Medulla oblongata (tissue), 1 donor: ENCODE data around the gene LYSMD2.

Experiments
- DNase-seq: peaks from one replicate; pipeline ENCODE4 v3.0.0-alpha.2; 2015; ENCODE audit errors: extremely low spot score

The LYSMD2 gene

DNA sequence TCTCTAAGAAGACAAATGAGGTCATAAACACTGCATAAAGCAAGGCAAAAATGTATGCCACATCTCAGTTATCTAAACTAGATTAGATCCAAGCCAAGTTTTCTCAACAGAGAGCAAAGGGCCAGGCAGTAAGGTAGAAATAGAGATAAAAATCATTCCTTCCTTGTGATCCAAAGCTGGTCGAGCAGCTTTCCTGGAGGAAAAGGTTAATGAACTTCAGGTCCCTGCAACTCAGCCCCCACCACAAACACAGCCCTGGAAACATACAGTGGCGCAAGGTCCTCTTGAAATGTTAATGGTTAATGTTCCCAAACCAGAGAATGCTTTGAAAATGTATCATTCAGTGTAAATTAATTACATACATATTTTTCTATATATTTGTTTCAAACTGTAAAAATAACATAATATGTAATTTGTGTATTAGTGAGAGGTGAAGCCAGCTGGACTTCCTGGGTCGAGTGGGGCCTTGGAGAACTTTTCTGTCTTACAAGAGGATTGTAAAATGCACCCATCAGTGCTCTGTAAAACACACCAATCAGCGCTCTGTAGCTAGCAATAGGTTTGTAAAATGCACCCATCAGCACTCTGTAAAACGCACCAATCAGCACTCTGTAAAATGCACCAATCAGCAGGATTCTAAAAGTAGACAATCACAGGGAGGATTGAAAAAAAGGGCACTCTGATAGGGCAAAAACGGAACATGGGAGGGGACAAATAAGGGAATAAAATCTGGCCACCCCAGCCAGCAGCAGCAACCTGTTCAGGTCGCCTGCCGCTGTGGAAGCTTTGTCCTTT lies 17.1 kb downstream of the LYSMD2 start:
- DNase-seq, result no peak

DNA sequence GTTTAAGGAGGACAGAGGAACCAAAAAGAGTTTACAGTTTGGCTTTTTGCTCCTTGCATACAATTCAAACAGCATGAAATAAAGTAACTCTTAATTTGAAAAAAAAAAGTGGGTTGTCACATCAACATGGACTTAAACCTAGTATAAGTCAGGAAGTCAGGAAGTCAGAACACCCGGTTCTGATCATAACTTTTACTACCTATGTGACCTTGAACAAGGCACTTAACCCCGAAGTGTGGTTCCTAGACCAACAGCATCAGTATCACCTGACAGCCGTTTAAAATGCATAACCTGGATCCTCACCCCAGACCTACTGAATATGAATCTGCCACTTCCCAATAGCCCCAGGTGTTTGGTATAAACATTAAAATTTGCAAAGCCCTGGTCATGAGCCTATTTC lies 18.7 kb downstream of the LYSMD2 start:
- DNase-seq, result no peak

DNA sequence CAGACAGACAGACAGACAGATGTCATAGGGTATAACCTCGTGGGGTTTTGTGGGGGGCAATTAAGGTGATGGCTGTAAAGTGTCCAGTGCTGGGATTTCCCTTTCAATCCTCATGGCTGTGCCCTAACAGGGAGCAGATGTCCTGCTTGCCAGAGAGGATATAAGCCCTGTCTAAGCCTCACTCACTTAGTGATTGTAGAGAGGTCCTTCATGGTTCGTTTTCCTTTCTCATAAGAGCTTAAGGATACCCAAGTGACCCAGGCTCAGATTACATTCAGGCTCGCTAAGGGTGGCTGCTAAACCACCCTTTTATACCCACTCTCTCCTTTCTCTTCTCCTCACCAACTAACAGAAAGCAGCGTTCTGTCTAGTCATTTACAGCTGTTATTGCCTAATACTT lies 19.2 kb downstream of the LYSMD2 start:
- no peak for DNase-seq

DNA sequence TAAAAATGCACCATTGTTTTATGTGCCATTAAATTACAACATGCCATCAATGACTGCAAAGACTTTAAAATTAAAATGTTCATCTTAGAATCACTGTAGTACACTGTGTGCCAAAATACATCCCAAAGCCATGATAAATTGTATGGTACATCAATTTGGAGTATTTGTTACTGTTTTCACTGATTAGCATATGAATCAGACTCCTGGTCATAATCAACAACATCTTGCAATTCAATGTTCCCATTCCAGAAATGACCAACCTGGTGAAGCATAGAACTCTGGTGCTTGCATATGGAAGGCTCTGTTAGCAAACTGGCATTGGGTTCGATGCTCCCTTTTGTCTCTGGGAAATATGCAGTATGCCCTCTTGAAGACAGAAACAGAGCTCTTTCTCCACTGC lies 22.5 kb downstream of the LYSMD2 start:
- DNase-seq, result no peak

DNA sequence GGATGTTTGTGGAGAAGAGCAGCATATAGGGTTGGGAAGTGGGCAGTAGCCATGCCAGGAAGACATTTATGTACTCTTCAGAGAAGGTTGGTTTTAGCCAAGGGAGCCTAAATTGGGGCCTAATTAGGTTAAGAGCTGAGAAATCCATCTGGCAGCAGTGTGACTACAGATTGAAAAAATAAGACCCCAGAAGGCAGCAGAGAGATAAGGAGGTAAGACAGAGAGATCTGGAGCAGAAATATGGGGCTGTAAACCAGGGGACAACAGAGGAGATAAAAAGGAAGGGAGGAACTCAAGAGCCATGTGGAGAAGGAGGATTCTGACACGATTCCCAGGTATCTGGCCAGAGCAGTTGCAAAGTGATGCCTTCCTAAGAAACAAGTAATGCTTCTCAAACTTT lies 23.3 kb downstream of the LYSMD2 start:
- DNase-seq, result no peak

DNA sequence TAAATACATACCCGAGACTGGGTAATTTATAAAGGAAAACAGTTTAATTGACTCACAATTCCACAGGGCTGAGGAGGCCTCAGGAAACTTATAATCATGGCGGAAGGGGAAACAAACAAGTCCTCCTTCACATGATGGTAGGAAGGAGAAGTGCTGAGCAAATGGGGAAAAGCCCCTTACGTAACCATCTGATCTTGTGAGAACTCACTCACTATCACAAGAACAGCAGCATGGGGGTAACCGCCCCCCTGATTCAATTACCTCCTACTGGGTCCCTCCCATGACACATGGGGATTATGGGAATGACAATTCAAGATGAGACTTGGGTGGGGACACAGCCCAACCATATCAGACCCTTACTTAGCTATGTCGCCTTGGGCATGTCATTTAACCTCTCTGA lies 28.4 kb downstream of the LYSMD2 start:
- DNase-seq, result no peak

DNA sequence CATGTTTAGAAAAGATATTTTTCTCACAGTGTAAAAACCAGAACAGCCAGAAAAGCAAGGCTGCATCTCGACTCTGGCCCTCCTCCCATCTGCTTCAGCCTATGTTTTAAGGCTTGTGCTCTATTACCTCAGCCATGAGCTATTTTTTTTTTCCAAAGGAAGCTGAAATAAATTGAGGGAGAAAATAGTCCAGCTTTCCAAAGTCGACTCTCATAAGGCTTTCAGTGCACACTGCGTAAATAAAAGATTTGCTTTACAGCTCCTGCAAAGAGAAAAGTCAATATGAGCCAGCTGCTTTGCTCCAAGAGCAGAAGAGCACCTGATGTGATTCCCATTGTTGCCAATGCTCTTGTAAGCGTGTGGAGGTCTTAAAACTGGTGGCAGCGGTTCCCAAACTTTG lies 29.4 kb downstream of the LYSMD2 start:
- no peak for DNase-seq

DNA sequence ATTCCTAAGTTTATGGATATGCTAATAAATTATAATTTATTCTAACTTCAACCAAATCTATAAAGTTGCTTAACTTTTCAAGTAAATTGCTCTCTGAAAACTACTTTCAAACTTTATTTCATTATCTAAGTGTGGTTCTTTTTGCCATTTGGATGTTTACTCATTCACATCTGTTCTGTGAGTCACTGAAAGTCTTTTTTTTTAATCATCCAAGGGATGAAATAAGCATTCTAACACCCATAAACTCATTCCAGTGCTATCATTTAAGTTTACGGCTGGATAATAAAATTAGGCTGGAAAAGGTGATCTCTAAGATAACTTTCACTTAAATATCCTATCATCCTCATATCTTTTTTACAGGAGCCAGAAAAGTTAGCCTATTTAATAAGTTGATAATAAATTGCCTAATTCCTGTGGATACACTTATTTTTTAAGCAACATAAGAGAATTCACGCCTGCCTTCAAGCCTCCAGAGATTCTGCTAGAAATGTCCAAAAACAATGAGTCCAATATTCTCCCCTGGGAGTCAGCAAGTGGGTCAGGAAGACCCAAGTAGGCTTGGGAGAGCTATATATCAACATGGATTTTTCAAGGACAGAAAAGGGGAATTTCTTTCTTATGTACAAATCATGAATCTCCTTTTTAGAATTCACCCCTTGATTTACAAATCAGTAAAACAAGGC lies 30.4 kb downstream of the LYSMD2 start:
- no peak for DNase-seq

DNA sequence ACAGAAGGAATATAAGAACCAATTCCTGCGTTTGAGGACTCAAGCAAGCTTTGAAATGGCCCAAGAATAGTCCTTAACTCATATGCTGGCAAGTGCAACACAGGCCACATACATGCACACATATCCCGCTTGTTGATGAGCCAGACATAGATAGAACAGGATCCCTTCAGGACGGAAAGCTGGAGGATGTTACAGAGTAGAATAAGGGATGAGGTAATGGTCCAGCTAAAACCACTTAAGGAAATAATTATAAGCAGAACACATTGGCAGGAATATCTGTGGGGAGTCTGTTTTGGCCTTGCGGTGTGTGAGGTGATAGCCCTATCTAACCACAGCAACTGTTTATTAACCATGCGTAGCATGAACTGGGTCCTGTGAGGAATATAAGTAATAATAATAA lies 31.2 kb downstream of the LYSMD2 start:
- DNase-seq, result no peak

DNA sequence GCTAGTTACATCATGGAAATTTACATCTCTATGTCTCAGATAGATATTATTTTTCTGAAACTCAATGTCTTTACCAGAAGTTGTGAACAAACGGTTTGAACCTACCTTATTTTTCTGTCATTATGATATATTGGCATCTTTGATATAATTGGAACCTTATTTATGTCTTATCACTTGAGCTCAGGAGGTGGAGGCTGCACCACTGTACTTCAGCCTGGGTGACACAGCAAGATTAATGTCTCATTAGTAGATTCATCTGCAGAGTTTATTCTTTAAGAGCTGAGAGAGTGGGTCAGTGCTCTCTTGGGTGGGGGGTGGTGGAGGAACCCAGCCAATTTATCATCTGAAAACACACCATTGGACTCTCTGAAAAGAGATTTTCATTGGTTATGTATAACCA lies 34.7 kb downstream of the LYSMD2 start:
- no peak for DNase-seq

DNA sequence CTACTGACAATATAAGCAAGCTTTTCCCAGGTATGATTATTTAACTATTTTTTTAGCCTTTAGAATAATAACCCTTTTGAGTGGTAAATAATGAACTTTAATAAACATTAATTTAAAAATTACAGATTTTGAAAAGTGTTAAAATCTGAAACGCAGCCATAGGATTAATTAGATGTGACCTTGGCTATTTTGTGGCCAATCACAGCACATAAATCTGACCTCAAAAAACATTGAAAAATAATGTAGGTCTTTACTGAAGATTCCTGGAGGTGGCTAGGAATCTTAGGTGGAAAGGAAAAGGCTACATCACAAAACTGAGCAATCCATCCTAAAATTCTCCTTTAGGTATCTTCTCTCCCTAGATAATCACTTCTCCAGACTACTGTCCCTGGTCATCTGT lies 38.1 kb downstream of the LYSMD2 start:
- no peak for DNase-seq

DNA sequence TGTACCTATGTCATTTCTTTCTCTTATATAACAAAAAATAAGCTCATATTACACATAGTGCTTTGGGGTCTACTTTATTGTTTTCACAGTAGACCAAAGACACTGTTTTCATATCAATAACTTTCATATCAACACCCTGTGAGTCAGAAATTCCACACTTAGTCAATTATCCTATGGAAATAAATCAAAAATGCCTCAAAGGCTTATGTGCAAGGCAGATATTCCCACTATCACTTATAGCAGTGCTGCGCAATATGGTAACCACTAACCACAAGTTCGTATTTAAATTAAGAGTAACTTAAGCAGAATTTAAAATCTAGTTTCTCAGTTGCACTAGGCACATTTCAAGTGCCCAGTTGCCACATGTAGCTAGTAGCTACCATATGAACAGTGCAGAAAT lies 40.3 kb downstream of the LYSMD2 start:
- no peak for DNase-seq

DNA sequence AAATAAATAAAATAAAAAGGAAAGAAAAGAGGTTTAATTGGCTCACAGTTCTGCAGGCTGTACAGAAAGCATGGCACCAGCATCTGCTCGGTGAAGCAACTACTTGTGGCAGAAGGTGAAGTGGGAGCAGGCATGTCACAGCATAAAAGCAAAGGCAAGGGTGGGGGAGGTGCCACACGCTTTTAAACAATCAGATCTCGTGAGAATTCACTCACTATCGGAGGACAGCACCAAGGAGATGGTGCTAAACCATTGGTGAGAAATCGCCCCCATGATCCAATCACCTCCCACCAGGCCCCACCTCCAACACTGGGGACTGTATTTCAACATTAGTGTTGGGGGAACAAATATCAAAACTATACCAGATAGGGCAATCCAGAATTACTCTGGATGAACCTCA lies 40.9 kb downstream of the LYSMD2 start:
- no peak for DNase-seq

DNA sequence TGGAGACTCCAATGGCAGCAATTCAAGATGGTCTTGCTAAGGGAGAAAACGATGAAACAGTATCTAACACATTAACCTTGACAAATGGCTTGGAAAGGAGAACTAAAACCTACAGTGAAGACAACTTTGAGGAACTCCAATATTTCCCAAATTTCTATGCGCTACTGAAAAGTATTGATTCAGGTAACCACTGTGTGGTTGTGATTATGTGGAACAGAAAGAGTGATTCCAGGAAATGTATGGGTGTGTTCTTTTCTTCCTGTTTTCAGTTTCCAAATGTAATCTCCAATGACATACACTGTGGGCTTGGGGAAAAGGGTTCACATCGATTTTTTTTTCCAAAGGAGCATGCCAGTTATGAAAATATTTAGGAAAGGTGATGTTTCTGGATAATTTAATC lies 45.3 kb downstream of the LYSMD2 start:
- DNase-seq, result no peak

DNA sequence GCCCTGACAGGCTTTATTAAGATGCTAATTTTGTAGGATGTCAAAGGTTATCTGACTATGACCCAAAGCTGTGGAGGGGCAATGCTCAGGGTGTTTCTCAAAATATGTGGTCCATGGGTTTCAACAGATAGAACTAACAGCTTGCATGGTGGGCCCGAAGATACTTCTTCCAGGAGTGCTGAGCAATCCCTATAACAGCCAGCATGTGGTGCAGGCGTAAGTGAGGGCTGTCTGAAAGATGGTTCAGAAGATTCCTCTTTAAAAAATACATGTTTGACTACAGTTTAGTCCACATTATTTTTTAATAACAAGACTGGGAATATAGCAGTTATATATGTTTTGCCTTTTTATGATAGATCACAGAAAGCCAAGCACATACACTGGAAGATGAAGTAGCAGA lies 48.6 kb downstream of the LYSMD2 start:
- no peak for DNase-seq

DNA sequence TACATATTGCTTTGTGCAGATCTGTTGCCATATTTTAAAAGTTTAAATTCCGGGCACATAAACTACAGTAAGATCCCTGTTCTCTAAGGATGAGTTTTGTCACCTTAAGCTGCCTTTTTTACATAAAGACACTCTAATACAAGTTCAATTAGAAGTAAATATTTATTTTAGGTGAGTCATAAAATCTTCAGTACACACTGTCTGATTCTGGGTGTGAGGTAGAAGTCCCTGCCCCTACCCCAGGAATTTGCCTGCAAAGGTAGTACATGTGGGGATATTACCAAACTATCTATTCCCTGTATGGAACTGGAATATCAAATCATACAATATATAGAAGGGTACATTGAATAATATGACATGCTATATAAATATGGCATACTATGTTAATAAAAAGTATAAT lies 49.9 kb downstream of the LYSMD2 start:
- DNase-seq, result no peak

DNA sequence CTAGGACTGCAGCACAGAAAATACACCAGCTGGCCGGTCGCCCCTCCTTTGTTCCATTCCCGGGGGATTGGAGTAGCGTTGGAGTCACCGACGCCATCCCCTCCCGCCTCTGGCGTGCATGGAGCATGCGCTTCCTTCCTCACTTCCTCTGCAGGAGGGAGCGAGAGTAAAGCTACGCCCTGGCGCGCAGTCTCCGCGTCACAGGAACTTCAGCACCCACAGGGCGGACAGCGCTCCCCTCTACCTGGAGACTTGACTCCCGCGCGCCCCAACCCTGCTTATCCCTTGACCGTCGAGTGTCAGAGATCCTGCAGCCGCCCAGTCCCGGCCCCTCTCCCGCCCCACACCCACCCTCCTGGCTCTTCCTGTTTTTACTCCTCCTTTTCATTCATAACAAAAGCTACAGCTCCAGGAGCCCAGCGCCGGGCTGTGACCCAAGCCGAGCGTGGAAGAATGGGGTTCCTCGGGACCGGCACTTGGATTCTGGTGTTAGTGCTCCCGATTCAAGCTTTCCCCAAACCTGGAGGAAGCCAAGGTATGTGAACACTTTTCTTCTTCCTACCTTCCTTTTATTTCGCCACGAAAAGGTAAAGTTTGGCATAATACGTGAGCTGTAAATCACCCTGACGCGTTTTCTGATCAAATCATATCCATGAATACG lies 56.0 kb downstream of the LYSMD2 start, which contains the start of gene SCG3:
Gene SCG3, plus strand, starts transcription at position 201 of the 661 bp plus-strand sequence. Its CDS starts 253 bp downstream, at position 454.
- DNase-seq, result peak; percentile 80

DNA sequence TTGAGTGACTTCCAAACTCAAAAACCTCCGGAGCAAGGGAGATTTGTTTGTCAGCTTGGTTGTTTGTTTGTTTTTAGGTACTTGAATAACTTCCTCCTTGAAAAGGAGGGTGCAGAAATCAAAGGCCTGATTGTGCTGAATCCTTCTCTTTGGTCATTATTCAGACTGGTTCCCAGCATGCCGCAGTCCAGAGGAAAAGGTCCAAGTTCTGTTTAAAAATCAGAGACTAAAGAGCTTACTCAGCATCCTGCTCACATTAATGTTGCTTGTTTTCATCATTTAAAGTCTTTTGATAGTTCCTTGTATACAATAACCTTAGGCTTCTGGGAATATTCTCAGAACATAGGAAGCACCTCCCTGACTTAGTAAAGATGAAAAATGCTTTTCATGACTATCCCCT lies 57.1 kb downstream of the LYSMD2 start:
- peak; percentile 63 for DNase-seq

DNA sequence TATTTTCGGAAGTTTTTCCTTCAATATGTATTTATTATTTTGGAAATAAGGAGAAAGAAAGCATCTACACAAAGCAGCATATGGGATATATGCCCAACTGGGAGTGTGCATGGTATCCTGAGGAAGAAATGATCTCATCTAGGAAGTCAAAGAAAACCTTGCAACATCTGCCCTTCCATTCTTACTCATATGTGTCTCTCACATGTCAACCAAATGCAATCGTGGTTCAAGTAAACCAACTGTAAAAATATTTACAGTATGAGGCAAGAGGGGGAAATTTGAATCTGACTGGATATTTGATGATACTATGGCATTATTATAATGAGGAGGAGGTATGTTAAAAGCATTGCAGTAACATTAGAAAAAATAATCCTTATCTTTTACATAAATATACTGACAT lies 59.4 kb downstream of the LYSMD2 start:
- no peak for DNase-seq

DNA sequence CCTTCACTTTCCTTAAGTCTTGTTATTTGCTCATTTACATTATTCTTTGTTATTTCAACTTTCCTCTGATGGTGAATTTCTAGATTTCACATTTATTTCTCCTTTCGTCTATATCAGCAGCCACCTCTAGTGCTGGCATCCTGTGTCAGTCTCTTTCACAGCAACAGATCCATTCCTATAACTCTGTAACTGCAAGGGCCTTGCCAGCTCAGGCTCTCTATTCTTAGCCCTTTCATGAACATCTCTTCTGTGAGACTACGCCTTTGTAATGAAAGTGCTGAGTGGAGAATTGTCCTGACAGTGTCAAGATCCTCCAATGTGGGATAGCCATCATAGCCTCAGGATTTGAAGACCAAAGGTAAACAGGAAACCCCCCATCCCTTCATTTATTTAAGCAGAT lies 60.0 kb downstream of the LYSMD2 start:
- peak; percentile 8 for DNase-seq

DNA sequence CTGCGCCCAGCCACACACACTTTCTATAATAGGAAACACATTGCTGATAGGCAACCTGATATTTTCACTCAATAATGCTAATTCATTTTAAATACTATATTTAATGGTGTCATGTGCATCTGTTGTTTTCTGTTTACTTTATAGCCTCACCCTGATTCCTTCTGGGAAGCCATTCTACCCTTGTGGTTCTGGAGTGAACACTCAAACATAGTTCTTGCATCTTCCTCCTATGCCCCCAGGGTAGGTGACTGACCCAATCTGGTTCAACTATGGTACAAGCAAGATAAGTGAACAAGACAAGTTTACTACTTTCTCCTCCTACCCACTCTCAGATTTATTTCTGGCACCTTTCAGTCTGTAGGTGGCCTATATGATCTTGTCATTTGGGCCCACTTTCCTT lies 60.4 kb downstream of the LYSMD2 start:
- no peak for DNase-seq

DNA sequence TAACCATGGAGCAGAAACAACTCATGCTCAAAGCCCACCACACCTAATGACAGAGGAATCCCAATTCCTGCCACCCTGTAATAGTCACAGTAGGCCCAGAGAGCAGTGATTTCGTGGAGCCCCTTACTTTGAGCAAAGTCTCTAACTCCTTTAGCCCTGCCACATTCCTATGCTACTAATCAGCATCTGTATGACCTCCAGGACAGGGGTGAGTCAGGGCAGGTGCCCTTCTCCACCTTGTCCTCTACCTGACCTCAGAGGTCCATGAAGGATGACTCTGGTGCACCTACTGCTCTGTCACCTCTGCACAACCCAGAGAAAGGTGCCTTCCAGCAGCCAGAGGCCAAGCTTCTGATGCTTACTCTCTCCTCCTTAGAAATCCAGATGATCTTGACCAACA lies 62.2 kb downstream of the LYSMD2 start:
- DNase-seq, result no peak
